Activated T-helper 1 cell treated with anti-CD3 and anti-CD28 coated beads, Interleukin-2, amount 50 U/mL, for 16 hours (primary cell): ENCODE data around the gene ARHGAP27.
"Not testable (repeated sequence)": the region's sequence is repeated elsewhere in the genome, so short reads cannot be mapped to it uniquely, and the experiment has no call there.

ENCODE experiments used
- DNase-seq, 2 donors: peaks; one replicate each; pipeline ENCODE4 v3.0.0-alpha.2; 2020; ENCODE audit warnings: low read depth in 1 of 2, low spot score in 1 of 2

ARHGAP27 gene

DNA sequence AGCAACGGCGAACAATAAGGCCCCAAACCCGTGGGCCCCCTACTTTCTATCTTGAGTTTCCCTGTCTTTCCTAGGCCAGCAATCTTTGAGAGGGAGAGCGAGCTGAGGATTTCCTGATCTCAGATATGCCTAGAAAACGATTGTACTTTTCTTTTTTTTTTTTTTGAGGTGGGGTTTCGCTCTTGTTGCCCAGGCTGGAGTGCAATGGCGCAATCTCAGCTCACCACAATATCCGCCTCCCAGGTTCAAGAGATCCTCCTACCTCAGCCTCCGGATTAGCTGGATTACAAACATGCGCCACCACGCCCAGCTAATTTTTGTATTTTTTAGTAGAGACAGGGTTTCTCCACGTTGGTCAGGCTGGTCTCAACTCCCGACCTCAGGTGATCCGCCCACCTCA, 15.0 kb upstream of the ARHGAP27 start:
- not testable (repeated sequence) for DNase-seq

DNA sequence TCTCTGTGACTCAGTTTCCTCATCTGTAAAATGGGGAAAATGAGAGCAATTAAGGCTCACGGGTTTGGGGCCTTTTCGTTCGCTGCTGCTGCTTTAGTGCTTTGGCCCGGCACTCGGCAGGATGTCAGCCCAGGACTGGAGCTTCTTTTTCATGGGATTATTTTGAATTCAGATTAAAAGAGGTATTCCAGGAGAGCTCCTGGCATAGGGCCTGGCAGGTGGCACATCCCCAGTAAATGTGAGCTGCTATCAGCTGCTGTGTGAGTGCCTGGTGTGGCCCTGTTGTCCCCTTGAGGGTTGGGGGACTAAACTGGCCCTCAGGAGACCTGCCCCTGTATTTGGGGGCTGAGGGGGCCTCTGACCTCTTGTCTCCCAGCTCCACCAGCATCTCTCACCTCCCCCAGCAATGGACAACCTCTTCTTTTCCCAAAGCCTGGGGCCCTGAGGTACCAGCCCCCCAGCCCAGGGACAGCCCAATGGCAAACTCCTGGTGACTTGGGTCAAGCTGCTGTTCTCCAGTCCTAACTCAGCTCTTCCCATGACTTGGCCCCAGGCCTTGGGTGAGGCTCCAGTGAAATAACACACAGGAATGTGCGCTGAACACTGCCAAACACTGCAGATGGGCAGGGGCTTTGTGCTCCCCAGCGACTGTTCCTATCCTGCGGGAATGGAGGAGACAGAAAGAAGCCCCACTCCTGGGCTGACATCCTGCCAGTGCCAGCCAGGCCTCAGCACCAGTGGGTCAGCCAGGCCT, 14.4 kb upstream of the ARHGAP27 start:
- not testable (repeated sequence) for DNase-seq

DNA sequence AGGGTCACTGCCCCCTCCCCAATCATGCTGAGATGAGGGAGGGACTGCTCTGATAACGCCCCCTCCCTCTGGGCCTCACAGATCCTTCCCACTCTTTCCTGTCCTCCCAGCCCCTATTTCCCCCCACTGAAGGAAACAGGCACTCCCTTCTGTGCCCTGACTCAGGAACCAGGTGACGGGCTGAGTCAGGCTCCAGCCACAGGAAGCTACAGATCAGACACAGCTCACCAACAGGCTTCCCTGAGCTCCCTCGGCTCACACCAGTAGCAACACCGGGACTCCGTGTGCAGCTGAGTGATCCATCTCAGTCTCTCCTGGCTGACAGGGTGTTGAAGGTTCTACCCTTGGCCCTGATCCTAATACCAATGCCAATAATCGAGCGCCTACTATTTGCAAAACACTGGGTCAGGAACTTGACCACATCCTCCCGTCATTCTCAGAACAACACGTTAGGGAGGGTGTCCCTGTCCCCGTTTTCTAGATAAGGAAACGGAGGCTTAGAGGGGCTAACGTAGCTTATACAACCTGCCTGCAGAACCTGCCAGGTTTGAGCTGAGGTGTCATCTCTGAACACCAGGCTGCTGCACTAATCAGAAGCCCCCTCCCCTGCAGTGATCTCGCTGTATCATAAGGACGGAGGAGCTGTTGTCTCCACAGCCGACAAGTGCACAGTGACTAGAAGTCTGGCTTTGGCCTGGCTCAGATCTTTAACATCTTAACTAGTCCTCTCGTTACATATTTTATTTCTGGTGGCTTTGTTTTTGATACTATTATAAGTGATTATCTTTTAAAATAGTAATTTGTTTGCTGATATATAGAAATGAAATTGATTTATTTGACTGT, 13.5 kb upstream of the ARHGAP27 start:
- not testable (repeated sequence) for DNase-seq

DNA sequence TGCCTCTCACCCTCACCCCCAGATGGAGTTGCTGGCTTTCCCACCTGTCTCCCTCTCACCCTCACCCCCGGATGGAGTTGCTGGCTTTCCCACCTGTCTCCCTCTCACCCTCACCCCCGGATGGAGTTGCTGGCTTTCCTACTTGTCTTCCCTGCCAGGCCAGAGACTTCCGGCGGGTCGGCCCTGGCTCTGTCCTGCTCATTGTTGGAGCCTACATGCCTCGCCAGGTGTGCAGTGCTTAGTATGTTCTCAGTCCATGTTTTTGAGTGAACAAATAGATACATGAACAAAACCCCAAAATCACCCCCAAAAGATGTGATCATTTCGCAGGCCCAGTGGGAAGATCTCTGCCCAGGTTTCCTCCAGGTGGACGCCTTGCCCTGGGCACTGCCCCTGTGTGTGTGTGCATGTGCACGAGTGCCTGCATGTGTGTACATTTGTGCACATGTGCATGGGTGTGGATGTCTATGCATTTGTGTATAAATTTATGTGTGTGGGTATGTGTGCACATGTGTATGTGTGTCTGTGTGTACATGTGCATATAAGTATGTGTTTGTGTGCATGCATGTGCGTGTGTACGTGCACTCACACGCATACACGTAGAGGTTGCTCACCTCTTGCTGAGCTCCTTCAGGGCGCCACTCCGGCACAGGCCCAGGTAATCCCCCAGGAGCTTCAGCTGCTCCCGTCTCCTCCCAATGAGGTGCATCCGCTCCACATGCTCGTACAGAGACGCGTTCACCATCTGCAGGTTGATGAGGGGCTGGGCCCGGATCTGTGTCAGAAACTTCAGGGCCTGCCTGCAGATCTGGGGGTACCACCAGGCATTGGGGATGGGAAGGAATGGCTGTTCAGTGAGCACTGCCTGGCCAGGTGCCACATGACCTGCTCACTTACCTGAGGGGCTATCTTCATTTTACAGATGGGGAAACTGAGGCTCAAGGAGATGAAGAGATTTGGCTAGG, 12.5 kb upstream of the ARHGAP27 start:
- DNase-seq, result not testable (repeated sequence)

DNA sequence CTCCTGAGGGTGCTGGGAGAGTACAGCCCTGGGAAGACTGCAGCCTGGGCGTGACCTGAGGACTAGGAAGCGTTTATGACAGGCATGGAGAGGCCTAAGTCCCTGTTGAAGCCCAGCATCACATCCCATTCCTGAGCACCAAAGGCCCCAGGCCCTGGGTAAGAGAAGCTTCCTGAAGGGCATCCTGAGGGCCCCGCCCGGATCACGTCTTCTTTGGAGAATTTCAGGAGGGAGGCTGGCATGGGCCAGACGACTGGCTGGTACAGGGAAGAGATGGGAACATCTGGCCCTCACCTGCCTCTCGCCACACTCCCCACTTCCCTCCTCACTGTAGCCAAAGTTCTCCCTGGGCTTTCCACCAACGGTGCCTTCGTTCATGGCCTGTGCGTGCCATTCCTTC, 11.6 kb upstream of the ARHGAP27 start:
- DNase-seq, result not testable (repeated sequence)

DNA sequence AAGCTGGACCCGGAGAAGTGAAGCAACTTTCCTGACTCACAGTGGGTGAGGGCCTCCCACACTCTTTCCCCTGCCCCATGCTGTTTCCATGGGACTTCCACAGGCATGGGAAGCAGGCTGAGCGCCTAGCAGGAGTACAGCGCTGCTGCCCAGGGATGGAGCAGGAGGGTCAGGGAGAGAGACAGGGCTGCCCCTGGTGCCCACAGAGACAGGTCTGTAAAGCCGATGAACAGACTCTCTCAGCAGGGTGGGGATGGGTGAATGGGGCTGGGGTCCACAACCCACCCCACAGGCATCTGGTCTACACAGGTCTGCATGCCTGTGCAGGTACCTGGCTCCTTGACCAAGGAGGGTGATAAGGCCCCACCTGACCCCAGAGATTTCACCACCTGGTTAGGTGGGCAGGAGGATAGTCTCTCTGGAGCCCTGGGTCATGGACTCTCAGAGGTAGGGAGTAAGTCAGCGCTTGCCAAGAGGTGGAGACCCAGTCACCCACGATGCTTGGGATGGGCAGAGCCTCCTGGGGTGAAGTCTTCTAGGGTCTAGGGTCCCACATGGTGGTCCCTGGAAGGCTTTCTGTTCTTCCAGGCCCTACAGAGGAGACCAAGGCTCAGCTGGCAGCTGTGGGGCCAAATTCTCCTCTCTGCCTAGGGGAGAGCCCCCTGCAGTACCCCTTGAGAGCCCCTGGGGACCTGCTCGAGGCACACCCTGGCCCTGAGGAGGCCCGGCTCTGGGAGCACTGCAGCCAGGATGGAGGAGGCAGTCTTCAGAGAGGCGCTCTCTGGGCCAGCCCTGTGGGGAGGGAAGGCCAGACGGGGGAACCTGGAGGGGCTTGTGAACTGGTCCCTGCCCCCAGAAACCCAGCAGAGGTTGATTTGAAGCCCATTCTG, 10.9 kb upstream of the ARHGAP27 start:
- not testable (repeated sequence) for DNase-seq

DNA sequence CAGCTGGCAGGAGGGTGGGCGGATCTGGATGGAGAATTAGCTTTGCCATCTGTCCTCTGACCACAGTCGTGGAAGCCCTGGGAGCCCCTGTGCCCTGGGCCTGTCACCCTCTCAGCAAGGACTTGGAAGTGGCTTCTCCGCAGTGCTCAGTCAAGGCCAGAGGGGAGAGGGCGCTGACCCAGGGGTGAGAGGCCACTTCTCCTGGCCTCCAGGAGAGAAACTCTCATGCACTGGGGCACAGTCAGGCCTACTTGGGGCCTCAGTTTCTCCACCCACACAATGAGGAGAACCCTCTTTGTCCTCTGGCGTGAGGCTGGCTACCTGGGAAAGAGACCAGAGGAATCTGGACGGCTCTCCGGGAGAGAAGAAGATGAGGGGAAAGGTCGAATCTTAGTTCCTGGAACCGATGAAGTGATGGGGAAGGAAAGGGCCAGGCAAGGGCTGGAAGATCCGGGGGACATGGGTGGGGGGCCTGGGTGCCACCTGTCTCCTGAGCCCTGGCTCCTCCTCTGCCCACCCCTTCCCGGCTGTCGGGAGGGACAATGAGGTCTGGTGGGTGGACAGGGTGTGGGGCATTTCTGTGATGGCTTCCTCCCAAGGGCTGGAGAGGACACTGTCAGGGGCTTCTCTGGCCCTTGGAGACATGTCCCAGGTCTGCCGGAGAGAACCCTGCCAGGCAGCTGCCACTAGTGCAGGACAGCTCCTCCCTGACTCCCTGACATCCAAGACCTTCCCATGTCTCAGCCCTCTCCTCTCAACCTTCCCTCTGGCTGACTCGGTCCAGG, 9.0 kb upstream of the ARHGAP27 start:
- no peak for DNase-seq

DNA sequence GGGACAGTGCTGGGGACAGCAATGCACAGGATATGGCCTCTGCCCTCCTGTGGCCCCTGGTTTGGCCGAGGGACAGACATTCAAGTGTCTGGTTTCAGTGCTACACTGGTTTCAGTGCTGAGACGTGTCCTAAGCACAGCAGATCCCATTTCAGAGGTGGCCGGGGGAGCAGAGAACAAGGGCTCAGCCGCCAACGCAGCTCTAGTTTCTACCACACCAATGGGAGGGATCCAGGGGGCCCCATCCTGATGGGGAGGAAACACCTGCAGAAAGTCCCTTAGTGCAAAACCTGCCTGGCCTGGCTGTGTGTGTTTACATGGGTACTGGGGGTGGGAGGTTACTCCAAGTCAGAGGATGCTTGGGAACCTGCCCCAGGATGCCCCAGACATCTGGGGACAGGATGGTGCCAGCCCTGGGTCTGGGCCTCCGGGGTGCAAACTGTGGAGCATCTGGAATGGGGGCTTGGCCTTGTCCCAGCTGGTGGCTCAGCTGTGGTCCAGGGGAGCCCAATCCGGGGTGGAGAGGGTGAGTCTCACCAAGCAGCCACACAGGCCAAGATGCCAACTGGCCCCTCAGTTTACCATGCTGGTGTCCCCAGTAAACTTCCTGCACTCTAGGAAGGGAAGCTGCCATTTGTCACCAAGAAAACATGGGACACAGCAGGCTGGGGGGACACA, 8.3 kb upstream of the ARHGAP27 start:
- DNase-seq, result not testable (repeated sequence)

DNA sequence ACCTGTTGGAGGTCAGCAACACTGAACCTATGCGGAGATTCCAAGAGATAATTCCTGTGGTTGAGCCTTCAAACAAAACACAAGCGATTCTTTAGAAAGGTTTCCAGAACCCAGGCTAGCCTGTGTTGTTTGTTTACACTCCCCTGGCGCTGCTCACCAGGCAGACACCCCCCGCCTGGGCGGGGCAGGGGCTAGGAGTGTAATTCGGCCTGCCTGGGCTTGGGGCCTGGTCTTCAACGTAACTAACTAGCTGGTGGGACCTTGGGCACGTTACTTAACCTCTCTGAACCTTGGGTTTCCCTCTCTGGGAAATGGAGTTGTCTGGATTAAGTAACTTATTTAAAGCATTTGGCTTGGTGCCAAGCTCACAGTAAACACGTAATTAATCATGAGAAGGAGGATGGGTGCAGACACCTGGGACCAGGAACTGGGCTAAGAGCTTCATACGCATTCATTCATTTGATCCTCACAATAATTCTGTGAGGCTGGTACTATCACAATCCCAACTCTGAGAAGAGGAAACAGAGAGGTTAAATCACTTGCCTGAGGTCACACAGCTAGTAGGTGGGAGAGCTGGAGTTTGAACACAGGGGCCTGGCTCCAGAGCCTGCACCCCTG, 7.6 kb upstream of the ARHGAP27 start:
- no peak for DNase-seq

DNA sequence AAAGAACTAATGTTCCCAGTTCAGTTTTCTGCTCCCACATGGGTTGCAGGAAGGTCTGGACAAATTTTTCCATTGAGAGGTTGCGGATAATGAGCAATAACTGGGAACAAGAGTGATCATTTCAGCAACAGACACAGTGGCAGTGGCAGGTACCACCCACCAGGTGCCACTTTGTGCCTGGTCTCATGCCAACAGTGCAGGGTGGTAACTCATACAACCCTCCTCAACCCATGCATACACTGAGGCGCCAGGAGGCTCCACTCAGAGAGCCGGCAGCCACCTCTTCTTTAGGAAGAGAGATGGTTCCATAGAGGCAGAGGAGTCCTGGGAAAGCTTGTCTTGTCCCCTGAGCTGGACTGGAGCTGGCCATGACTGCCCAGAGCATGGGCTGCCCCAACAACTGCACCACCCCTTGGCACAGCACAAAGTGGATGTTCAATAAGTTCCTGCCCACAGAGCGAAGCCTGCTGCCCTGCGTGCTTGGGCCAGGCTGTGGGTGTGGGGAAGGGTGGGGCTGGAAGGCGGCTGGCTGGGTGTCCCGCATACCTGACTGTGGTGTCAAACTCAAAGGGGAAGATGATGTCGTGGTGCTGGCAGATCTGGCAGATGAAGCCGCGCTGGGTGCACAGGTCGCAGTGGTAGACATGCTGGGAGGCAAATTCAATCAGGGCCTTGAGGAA, 6.4 kb upstream of the ARHGAP27 start:
- DNase-seq, result no peak

DNA sequence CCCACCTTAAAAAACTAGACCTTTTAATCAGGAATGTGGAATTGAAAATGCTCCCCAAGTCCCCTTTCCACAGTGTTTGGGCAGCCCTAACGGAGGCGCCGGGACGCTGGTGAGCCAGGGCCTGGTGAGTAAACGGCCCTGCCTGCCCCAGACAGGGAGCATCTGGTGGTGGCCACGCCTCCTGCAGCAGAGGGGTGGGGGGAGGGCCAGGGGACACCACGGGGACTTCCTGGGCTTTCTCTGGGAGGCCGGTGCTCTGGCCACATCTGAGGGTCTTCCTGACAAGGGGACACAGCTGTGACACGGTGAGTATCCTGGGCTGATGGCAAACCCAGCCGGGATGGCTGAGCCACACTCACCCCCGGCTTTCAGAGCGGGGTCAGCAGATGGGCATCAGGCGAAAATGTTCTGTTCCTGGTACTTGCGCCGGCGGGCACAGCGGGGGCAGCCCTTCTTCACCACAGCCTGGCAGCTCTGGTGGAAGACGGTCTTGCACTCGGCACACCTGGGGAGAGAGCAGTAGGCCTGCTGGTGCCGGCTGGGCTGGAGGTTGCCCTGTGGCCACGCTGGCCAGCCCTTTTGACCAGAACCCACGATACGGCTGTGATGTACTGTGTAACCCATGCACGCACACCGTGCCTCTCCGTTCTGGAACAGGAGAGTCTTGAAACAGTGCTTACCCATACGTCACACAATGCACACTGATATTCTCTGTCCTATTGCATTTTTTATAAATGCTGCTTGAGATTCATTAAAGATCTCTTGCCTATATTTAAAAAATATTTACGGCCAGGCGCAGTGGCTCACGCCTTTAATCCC, 5.0 kb upstream of the ARHGAP27 start:
- no peak for DNase-seq

DNA sequence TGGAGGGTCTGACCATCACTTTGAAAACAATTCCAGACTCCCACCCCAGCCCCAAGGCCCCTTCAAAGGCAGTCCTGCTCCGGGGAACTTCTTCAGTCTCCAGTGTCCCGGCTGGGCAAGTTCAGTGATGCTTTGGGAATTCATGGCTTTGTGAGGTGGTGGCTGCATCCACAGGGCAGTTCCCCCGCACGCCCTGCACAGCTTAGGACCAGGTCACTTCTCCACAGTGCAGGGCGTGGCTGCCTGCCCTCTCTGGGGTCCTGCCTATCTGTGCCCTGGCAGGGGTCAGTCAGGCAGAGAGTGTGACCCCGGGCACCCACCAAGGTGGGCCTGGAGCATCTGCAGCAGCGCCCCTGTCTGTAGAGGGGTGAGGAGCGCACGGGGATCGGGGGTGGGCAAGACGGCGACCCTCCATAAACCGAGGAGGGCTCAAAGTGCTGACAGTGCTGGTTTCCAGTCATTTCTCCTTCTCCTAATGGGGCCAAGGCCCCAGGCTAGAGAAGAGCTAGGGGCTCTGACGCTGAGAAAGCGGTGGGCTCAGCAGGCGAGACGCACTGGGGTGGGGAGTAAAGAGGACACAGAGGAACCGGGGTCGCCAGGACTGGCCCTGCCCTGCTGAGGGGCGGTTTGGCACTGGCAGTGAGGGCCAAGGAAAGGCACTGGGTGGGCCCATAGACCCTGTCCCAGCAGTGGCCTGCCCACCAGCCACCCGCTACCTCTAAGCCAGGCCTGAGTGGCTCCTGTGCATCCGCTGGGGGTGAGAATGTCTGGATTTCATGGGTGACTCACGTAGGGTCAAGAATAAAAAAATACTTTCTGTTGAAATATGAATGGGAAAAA, 4.2 kb upstream of the ARHGAP27 start:
- DNase-seq, result no peak

DNA sequence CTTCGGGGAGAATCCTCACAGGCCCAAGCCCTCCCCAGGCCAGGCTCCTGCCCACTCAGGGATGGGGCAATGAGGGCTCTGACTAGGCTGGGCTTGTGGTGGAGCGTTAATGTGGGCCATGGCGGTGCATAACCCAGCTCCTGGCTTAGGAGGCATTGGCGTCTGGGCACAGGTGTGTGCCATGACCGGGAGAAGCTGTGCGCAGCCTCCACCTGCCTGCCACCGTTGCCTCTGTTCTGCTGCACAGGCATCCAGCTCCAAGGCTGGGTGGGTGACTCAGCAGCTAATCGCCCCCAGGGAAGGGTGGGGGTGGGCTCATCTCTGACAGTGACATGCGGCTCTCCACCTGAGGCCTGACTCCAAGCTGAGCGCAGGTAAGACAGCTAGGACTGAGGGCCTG, 3.5 kb upstream of the ARHGAP27 start:
- DNase-seq, result no peak

DNA sequence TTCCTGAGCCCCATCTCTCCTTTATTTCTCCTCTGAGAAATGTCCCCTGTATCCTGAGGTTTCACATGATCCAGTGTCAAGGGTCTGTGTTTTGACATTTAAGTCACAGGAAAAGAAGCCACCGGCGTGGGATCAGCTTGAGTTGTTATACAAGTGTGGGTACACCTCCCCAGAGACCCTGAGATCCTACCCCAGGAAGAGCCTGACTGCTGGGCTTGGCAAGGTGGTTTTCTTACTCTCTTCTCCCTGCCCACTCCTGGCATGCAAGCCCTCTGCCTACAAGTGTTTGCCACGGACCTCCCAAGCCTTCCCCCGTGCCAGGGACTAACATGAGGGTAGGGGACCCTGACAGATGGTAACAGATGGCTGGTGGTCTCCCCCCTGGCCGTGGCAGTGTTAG, 2.8 kb upstream of the ARHGAP27 start:
- DNase-seq, result no peak

DNA sequence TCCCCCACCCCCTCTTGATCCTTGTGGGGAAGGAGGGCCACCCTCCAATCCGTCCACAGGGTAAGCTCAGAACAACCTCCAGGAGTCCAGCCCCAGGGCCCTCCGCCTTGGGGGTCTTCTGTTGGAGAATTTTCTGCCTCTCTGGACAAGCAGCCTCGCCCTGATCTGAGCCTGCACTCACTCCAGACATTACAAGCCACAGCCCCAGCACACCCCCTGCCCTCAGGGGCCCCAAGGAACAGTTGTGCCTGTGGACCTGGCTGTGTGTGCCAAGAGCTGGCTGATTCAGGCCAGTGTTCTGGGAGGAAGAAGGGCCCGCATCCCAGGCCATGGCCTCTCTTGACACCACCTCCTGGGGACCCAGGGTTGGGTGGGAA, 477 bp upstream of the ARHGAP27 start:
- no peak for DNase-seq
